ENCODE data around the gene SOX2.
A peak's percentile ranks its signal among the peaks of the same experiment; 100 is the strongest.

SOX2 gene

GRCh38 chr3:181725131-181725731 lies 13.5 kb downstream of the SOX2 start:
- Histone ChIP-seq H3K27me3 (ENCODE audit: insufficient read depth, insufficient read length) (no peaks in the 10 kb centered on the region), H3K4me3 (ENCODE audit: insufficient read length, low read depth) (no peak overlapping the region), H3K4me1 (ENCODE audit: insufficient read depth, insufficient read length) (peaks cover 4% of the 10 kb centered on the region), H3K9ac (ENCODE audit: insufficient read length, low read depth) (peak overlapping the region; percentile 29), H3K9me3 (ENCODE audit: insufficient read depth, low read length) (no peaks in the 10 kb centered on the region; the same call in 1 of the 2 replicates), H3K36me3 (ENCODE audit: insufficient read depth, insufficient read length, low read length) (no peaks in the 10 kb centered on the region)
- TF ChIP-seq ZNF274 (IDR thresholded peaks at IDR 0.05; ENCODE audit: low read depth, low read length) (no peak), YY1 (IDR thresholded peaks at IDR 0.05; ENCODE audit: insufficient read depth, insufficient read length) (no peak), SUZ12 (IDR thresholded peaks at IDR 0.05; ENCODE audit: extremely low read depth, insufficient read depth, insufficient read length) (no peak)
- no peak for DNase-seq (ENCODE audit: low read depth, low spot score)

DNA sequence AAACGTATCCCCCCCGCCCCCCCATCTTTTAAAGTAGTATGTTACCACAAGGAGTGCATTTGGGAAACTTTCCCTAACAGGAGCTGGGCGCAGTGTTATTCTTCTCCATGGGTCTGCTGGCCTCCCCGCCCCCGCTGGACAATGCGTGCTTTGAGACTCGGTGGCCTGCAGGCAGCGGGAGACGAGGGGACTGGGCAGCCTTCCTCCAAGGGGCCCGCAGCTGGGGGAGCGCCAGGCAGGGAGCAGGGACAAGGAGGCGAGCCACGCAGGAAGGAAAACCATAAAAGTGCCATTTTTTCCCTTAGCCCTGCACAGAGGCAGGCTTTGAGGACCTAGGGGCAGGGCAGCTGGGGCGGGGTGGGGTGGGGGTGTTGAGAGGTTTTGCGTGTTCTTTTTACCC lies 14.1 kb downstream of the SOX2 start:
- Histone ChIP-seq H3K36me3 (ENCODE audit: insufficient read depth, insufficient read length, low read length) (no peaks in the 10 kb centered on the region), H3K4me3 (ENCODE audit: insufficient read length, low read depth) (no peak overlapping the region), H3K27me3 (ENCODE audit: insufficient read depth, insufficient read length) (no peaks in the 10 kb centered on the region), H3K9me3 (ENCODE audit: insufficient read depth, low read length) (no peaks in the 10 kb centered on the region; the same call in 1 of the 2 replicates), H3K9ac (ENCODE audit: insufficient read length, low read depth) (no peak overlapping the region), H3K4me1 (ENCODE audit: insufficient read depth, insufficient read length) (peaks cover 4% of the 10 kb centered on the region)
- no peak for DNase-seq (ENCODE audit: low read depth, low spot score)
- TF ChIP-seq ZNF274 (IDR thresholded peaks at IDR 0.05; ENCODE audit: low read depth, low read length) = no peak
- TF ChIP-seq SUZ12 (IDR thresholded peaks at IDR 0.05; ENCODE audit: extremely low read depth, insufficient read depth, insufficient read length) = no peak
- no peak for TF ChIP-seq YY1 (IDR thresholded peaks at IDR 0.05; ENCODE audit: insufficient read depth, insufficient read length)

DNA sequence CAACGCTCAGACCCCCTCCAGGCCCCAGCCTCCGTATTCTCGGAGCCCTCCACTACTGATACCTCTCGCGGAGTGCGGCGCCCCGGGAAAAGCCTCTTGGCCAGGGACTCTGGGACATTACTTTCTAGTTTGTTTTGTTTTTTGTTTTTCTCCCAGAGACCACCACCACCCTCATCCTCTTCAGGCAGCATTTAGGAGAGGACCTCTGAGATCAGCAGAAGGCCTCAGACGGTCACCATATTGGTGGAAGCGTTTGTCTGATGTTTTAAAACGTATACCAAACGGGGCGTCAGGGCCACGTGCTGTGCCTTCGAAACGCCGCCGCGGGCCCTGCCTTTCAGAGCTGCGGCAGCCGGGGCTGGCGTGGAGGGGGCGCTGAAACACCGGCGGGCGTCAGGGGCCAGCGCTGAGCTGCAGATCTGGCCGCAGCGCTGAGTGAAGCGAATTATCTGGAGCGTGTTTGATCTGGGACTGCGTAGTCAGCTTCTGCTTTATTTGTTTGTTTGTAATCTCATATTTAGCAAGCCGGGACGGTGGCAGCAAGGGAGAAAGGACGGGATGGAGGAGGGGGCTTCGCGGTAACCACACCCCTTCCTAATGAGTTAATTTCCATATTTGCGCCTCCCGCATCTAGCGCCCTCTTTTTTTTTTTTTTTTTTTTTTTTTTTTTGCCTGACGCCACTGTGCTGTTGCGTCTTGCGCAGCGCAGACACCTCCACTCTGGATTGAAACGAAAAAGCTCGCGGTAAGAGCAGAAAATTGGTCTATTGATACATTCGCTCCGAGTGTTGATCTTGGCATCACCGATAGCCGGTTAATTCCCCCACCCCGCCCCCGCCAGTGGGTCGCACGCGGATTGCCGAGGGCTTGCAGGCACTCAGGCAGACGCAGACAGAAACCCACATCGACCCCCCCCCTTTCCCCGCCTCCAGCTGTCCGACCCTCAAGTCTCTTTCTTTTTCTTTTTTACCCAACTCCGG lies 14.9 kb downstream of the SOX2 start:
- Histone ChIP-seq H3K36me3 (ENCODE audit: insufficient read depth, insufficient read length, low read length) (no peaks in the 10 kb centered on the region), H3K9ac (ENCODE audit: insufficient read length, low read depth) (peak overlapping the region; percentile 57), H3K4me3 (ENCODE audit: insufficient read length, low read depth) (peak overlapping the region; percentile 52), H3K4me1 (ENCODE audit: insufficient read depth, insufficient read length) (peaks cover 4% of the 10 kb centered on the region), H3K27me3 (ENCODE audit: insufficient read depth, insufficient read length) (no peaks in the 10 kb centered on the region), H3K9me3 (ENCODE audit: insufficient read depth, low read length) (no peaks in the 10 kb centered on the region; the same call in 1 of the 2 replicates)
- no peak for DNase-seq (ENCODE audit: low read depth, low spot score)
- TF ChIP-seq YY1 (IDR thresholded peaks at IDR 0.05; ENCODE audit: insufficient read depth, insufficient read length) (no peak), SUZ12 (IDR thresholded peaks at IDR 0.05; ENCODE audit: extremely low read depth, insufficient read depth, insufficient read length) (no peak), ZNF274 (IDR thresholded peaks at IDR 0.05; ENCODE audit: low read depth, low read length) (no peak)

- TF ChIP-seq SUZ12 (IDR thresholded peaks at IDR 0.05; ENCODE audit: extremely low read depth, insufficient read depth, insufficient read length) = no peak
- TF ChIP-seq YY1 (IDR thresholded peaks at IDR 0.05; ENCODE audit: insufficient read depth, insufficient read length) = no peak
- TF ChIP-seq ZNF274 (IDR thresholded peaks at IDR 0.05; ENCODE audit: low read depth, low read length) = no peak
- H3K9ac ChIP-seq (ENCODE audit: insufficient read length, low read depth) = peak overlapping the region; percentile 57
- H3K4me1 ChIP-seq (ENCODE audit: insufficient read depth, insufficient read length) = peaks cover 4% of the 10 kb centered on the region
- no peaks in the 10 kb centered on the region for H3K27me3 ChIP-seq (ENCODE audit: insufficient read depth, insufficient read length)
- H3K9me3 ChIP-seq (ENCODE audit: insufficient read depth, low read length) = no peaks in the 10 kb centered on the region; the same call in 1 of the 2 replicates
- no peak for DNase-seq (ENCODE audit: low read depth, low spot score)
- no peaks in the 10 kb centered on the region for H3K36me3 ChIP-seq (ENCODE audit: insufficient read depth, insufficient read length, low read length)
- peak overlapping the region; percentile 52 for H3K4me3 ChIP-seq (ENCODE audit: insufficient read length, low read depth)
These were observed 15.8 kb downstream of the SOX2 start for GRCh38 chr3:181727341-181728032.

GRCh38 chr3:181728470-181729340 lies 17.0 kb downstream of the SOX2 start:
- TF ChIP-seq SUZ12 (IDR thresholded peaks at IDR 0.05; ENCODE audit: extremely low read depth, insufficient read depth, insufficient read length) (no peak), ZNF274 (IDR thresholded peaks at IDR 0.05; ENCODE audit: low read depth, low read length) (no peak), YY1 (IDR thresholded peaks at IDR 0.05; ENCODE audit: insufficient read depth, insufficient read length) (no peak)
- Histone ChIP-seq H3K9ac (ENCODE audit: insufficient read length, low read depth) (no peak overlapping the region), H3K36me3 (ENCODE audit: insufficient read depth, insufficient read length, low read length) (no peaks in the 10 kb centered on the region), H3K27me3 (ENCODE audit: insufficient read depth, insufficient read length) (no peaks in the 10 kb centered on the region), H3K4me3 (ENCODE audit: insufficient read length, low read depth) (no peak overlapping the region), H3K4me1 (ENCODE audit: insufficient read depth, insufficient read length) (peaks cover 4% of the 10 kb centered on the region), H3K9me3 (ENCODE audit: insufficient read depth, low read length) (no peaks in the 10 kb centered on the region; the same call in 1 of the 2 replicates)
- DNase-seq (ENCODE audit: low read depth, low spot score) = no peak

GRCh38 chr3:181729341-181729869 lies 17.7 kb downstream of the SOX2 start:
- H3K27me3 ChIP-seq (ENCODE audit: insufficient read depth, insufficient read length) = no peaks in the 10 kb centered on the region
- TF ChIP-seq ZNF274 (IDR thresholded peaks at IDR 0.05; ENCODE audit: low read depth, low read length) = no peak
- no peak for TF ChIP-seq SUZ12 (IDR thresholded peaks at IDR 0.05; ENCODE audit: extremely low read depth, insufficient read depth, insufficient read length)
- no peak for TF ChIP-seq YY1 (IDR thresholded peaks at IDR 0.05; ENCODE audit: insufficient read depth, insufficient read length)
- DNase-seq (ENCODE audit: low read depth, low spot score) = no peak
- peaks cover 4% of the 10 kb centered on the region for H3K4me1 ChIP-seq (ENCODE audit: insufficient read depth, insufficient read length)
- no peak overlapping the region for H3K9ac ChIP-seq (ENCODE audit: insufficient read length, low read depth)
- no peak overlapping the region for H3K4me3 ChIP-seq (ENCODE audit: insufficient read length, low read depth)
- no peaks in the 10 kb centered on the region for H3K9me3 ChIP-seq (ENCODE audit: insufficient read depth, low read length)
- H3K36me3 ChIP-seq (ENCODE audit: insufficient read depth, insufficient read length, low read length) = no peaks in the 10 kb centered on the region
